Uterus (tissue), 2 donors: ENCODE results near the gene TOMM20.

Source experiments
- POLR2A ChIP-seq, 2 donors: fragments of 450-650 bp; IDR thresholded peaks; one replicate each; pipeline ENCODE4 v1.6.1; 2016; ENCODE audit warnings: antibody characterized with exemption in 2 of 2, mild to moderate bottlenecking in 1 of 2, moderate library complexity in 1 of 2
- TF ChIP-seq, protein P1 (sequence below), 4 experiments: fragments of 200-600 bp in 2 of 4; fragments of 450-650 bp in 2 of 4; sonication (generic) in 2 of 4; IDR thresholded peaks; one replicate each; pipeline ENCODE4 v1.5.1; 2016 to 2019; ENCODE audit warnings: antibody characterized with exemption in 4 of 4, mild to moderate bottlenecking in 2 of 4, moderate library complexity in 1 of 4

DNA sequence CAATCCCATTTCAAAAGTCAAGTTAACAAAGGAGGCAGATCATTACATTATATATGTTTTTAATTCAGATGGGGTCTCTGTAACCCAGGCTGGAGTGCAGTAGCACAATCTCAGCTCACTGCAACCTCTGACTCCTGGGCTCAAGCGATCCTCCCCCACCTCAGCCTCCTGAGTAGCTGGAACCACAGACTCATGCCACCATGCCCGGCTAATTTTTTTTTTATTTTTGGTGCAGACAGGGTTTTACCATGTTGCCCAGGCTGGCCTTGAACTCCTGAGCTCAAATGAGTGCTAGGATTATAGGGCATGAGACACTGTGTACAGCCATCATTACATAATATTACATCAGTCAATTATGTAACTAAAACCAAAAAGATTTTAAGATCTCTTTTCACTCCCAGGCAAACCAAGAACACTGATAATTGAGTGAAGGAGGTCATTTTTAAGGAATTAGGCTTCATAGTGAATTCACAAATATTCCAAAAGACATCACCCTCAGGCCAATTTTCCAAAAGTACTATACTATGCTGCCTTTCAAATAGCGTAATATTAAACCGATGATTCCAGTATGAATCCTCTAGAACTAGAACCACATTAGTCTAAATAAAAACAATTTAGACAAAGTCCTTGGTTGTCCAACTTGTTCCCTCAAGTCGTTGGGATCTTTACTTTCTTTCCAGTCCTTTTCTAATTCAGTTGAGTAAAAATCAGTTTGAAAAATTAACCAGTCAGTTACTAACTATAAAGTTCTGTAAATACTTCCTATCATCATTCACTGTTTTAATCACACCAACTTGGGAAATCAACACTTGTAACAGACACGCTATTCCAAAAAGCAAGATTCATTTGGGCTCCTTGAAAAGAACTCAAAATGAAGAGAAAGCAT, 16.1 kb downstream of the TOMM20 start:
- TF ChIP-seq, protein P1, sequence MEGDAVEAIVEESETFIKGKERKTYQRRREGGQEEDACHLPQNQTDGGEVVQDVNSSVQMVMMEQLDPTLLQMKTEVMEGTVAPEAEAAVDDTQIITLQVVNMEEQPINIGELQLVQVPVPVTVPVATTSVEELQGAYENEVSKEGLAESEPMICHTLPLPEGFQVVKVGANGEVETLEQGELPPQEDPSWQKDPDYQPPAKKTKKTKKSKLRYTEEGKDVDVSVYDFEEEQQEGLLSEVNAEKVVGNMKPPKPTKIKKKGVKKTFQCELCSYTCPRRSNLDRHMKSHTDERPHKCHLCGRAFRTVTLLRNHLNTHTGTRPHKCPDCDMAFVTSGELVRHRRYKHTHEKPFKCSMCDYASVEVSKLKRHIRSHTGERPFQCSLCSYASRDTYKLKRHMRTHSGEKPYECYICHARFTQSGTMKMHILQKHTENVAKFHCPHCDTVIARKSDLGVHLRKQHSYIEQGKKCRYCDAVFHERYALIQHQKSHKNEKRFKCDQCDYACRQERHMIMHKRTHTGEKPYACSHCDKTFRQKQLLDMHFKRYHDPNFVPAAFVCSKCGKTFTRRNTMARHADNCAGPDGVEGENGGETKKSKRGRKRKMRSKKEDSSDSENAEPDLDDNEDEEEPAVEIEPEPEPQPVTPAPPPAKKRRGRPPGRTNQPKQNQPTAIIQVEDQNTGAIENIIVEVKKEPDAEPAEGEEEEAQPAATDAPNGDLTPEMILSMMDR (IDR thresholded peaks at IDR 0.05), result no peak
- no peak for TF ChIP-seq POLR2A (IDR thresholded peaks at IDR 0.05)
